MM.1S (cell line): ENCODE results near the gene ATRN.

Experiments used
- DNase-seq: peaks from one replicate; pipeline ENCODE4 v3.0.0-alpha.2; 2015
- H2AFZ ChIP-seq: fragments of 300-600 bp; sonication (generic); 2 replicates; pipeline ENCODE4 v1.6.0; 2016; ENCODE audit warnings: antibody characterized with exemption, low read length
- H3F3A ChIP-seq: fragments of 300-600 bp; sonication (generic); 2 replicates; pipeline ENCODE4 v1.6.1; 2016; ENCODE audit warnings: mild to moderate bottlenecking, antibody characterized with exemption, low read length, moderate library complexity, mixed read lengths; ENCODE audit not compliant: insufficient read depth
- H3K27ac ChIP-seq: fragments of 300-600 bp; sonication (generic); 2 replicates; pipeline ENCODE4 v1.5.1; 2016; ENCODE audit warnings: mild to moderate bottlenecking, low read length
- H3K27me3 ChIP-seq: fragments of 300-600 bp; sonication (generic); replicated peaks from 2 replicates; pipeline ENCODE4 v1.6.0; 2016; ENCODE audit warnings: low read length; ENCODE audit not compliant: insufficient read depth
- H3K36me3 ChIP-seq: fragments of 300-600 bp; sonication (generic); replicated peaks from 2 replicates; pipeline ENCODE4 v1.6.1; 2016; ENCODE audit warnings: mild to moderate bottlenecking, low read length, mixed read lengths; ENCODE audit not compliant: insufficient read depth
- H3K4me1 ChIP-seq: fragments of 300-600 bp; sonication (generic); 2 replicates; pipeline ENCODE4 v1.6.1; 2016; ENCODE audit warnings: low read length, mixed read lengths
- H3K4me2 ChIP-seq: fragments of 300-600 bp; sonication (generic); 2 replicates; pipeline ENCODE4 v1.6.0; 2016; ENCODE audit warnings: low read depth, low read length
- H3K4me3 ChIP-seq: fragments of 300-600 bp; sonication (generic); 2 replicates; pipeline ENCODE4 v1.5.1; 2016; ENCODE audit warnings: low read length, mixed read lengths
- H3K79me2 ChIP-seq: fragments of 300-600 bp; sonication (generic); 2 replicates; pipeline ENCODE4 v1.6.1; 2016; ENCODE audit warnings: mixed run types, low read length, mixed read lengths
- H3K9ac ChIP-seq: fragments of 300-600 bp; sonication (generic); 2 replicates; pipeline ENCODE4 v1.6.1; 2016; ENCODE audit warnings: low read length, mixed read lengths
- H3K9me2 ChIP-seq: fragments of 300-600 bp; sonication (generic); replicated peaks from 2 replicates; pipeline ENCODE4 v1.6.1; 2016; ENCODE audit warnings: mild to moderate bottlenecking, low read length, mixed read lengths; ENCODE audit not compliant: insufficient read depth
- H3K9me3 ChIP-seq: fragments of 300-600 bp; sonication (generic); replicated peaks from 2 replicates; pipeline ENCODE4 v1.6.1; 2016; ENCODE audit warnings: mild to moderate bottlenecking, low read length, mixed read lengths; ENCODE audit not compliant: insufficient read depth
- H4K20me1 ChIP-seq: fragments of 300-600 bp; sonication (generic); 2 replicates; pipeline ENCODE4 v1.6.1; 2016; ENCODE audit warnings: mild to moderate bottlenecking, low read length, moderate library complexity, mixed read lengths; ENCODE audit not compliant: insufficient read depth
- CTCF ChIP-seq: fragments of 300-600 bp; sonication (generic); IDR thresholded peaks from 2 replicates; pipeline ENCODE4 v1.5.1; 2016; ENCODE audit warnings: antibody characterized with exemption, low read length, mixed read lengths
- EZH2 ChIP-seq: fragments of 300-600 bp; sonication (generic); optimal IDR thresholded peaks from 2 replicates; pipeline ENCODE3; 2017; ENCODE audit warnings: low read depth, mild to moderate bottlenecking, antibody characterized with exemption, low read length, mixed read lengths
- EZH2phosphoT487 ChIP-seq: fragments of 300-600 bp; sonication (generic); IDR thresholded peaks from 2 replicates; pipeline ENCODE4 v1.6.1; 2018; ENCODE audit warnings: antibody characterized with exemption, low read length

The ATRN gene

GRCh38 chr20:3672547-3673171, 201.8 kb downstream of the ATRN start:
- Histone ChIP-seq H3K27me3 (peaks cover 57% of the 10 kb centered on the region), H2AFZ (0 out of 2 replicates have a peak overlapping the region, but pooled peaks have one; percentile 3), H3K9me3 (no peaks in the 10 kb centered on the region), H3K27ac (no peak overlapping the region), H3K4me3 (0 out of 2 replicates have a peak overlapping the region, but pooled peaks have one; percentile 27), H3K4me2 (peak overlapping the region; percentile 41; the same call in 1 of the 2 replicates), H3K9me2 (no peaks in the 10 kb centered on the region), H3K36me3 (no peaks in the 10 kb centered on the region), H3K9ac (no peak overlapping the region), H3F3A (no peaks in the 10 kb centered on the region), H3K4me1 (no peaks in the 10 kb centered on the region), H4K20me1 (no peaks in the 10 kb centered on the region), H3K79me2 (no peaks in the 10 kb centered on the region)
- DNase-seq, result no peak
- no peak for TF ChIP-seq EZH2phosphoT487
- TF ChIP-seq CTCF, result peak; percentile 9; the same call in 1 of the 2 replicates

DNA sequence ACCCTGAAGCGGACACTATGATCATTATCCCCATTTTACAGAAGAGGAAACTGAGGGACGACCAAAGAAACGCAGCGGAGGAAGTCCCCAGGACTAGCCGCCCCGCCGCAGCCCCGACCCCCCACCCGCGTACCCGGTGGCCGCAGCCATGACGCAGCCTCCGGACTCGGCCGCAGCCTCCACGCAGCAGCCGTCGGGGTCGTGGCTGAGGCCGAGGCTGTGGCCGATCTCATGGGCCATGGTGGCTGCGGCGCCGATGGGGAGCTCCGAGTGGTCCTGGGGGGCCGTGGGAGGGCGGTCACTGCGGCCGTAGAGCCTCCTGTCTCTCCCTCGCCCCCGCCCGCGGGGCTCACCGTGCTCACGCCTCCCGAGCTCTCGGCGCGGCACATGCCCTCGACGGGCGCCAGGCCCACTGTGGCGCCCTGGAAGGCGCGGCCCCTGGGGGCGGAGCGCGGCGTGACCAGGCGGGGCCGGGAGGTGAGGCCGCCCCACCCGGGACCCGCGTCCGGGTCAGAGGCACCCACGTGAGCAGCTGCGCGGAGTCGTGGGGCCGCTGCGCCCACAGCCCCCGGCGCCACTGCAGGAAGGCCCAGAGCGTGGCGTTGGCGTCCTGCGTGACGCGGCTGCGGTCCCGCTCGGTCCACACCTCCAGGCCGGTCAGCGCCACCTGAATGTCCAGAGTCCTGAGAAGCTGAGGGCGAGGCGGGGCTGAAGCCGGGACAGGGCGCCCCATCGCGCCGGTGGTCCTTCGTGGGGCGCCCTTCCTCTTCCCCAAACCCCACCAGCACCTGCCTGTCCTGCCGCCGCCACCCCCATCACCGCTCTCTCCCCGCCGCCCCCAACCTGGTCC, 202.6 kb downstream of the ATRN start:
- Histone ChIP-seq H3K4me2 (peak overlapping the region; percentile 41; the same call in 1 of the 2 replicates), H2AFZ (no peak overlapping the region), H3K9me2 (no peaks in the 10 kb centered on the region), H3F3A (no peaks in the 10 kb centered on the region), H3K27me3 (peaks cover 65% of the 10 kb centered on the region), H3K4me3 (no peak overlapping the region), H3K27ac (no peak overlapping the region), H3K36me3 (no peaks in the 10 kb centered on the region), H3K4me1 (no peaks in the 10 kb centered on the region), H3K9me3 (no peaks in the 10 kb centered on the region), H3K79me2 (no peaks in the 10 kb centered on the region), H3K9ac (no peak overlapping the region), H4K20me1 (no peaks in the 10 kb centered on the region)
- TF ChIP-seq EZH2phosphoT487 (no peak), EZH2 (no peak), CTCF (no peak)
- no peak for DNase-seq

DNA sequence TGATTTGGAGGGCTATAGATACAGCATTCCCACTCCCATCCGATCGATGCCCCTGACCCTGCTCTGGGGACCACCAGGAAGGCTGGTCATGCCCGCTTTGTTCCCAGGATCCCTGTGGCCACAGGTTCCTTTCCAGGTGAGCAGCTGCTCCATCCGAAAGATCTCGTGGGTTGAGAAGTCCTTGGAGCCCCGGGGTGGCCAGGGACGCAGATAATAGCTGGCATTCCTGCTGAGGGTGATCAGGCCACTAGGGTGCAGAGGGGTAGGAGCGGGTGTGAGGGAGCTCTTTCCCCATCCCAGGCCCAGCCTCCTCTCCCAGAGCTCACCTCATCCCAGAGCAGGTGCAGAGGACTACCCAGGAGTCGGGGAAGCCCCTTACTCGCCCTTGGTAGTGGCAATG, 203.6 kb downstream of the ATRN start:
- TF ChIP-seq CTCF (no peak), EZH2 (no peak), EZH2phosphoT487 (no peak)
- Histone ChIP-seq H3K27ac (no peak overlapping the region), H2AFZ (no peak overlapping the region), H3K36me3 (no peaks in the 10 kb centered on the region), H3K9me3 (no peaks in the 10 kb centered on the region), H3K79me2 (no peaks in the 10 kb centered on the region), H3K9me2 (no peaks in the 10 kb centered on the region), H3K4me2 (no peak overlapping the region), H3K27me3 (peaks cover 72% of the 10 kb centered on the region), H4K20me1 (no peaks in the 10 kb centered on the region), H3F3A (no peaks in the 10 kb centered on the region), H3K4me1 (no peaks in the 10 kb centered on the region), H3K9ac (no peak overlapping the region), H3K4me3 (no peak overlapping the region)
- DNase-seq, result no peak
